ENCODE data around the gene TM9SF1. TPM values are rescaled to one million over a fixed set of nuclear protein-coding genes. Genes with fewer than 3 reads are reported as not detected.

The TM9SF1 gene
- total RNA-seq, 3 donors from 2014 or later (not counting 1 experiment from before 2014, with no cell fraction given) = 15.2 to 32.1 (median 28.7) TPM

- Histone ChIP-seq H3K36me3 (ENCODE audit: control insufficient read depth, insufficient read depth, low read length) (peaks cover 52% of the 10 kb centered on the region), H3K4me3 (ENCODE audit: low read length) (no peak overlapping the region), H3K4me1 (ENCODE audit: control insufficient read depth, insufficient read depth, low read length) (no peaks in the 10 kb centered on the region), H3K27ac (ENCODE audit: low read length) (no peak overlapping the region), H3K9me3 (ENCODE audit: control insufficient read depth, insufficient read depth, low read length) (no peaks in the 10 kb centered on the region), H3K27me3 (ENCODE audit: control insufficient read depth, insufficient read depth, low read length) (no peaks in the 10 kb centered on the region)
- H3K9me3 Mint-ChIP-seq = no peaks in the 10 kb centered on the region
- no peak overlapping the region for H3K4me3 Mint-ChIP-seq
- H3K36me3 Mint-ChIP-seq = peaks cover 6% of the 10 kb centered on the region
- ATAC-seq (no peak), DNase-seq (no peak)
- no peaks in the 10 kb centered on the region for H3K27me3 Mint-ChIP-seq (ENCODE audit: low read depth in 2 of 2)
- WGBS (ENCODE audit: insufficient coverage) = 81% methylated on average over 9 of the region's 12 CpGs
- H3K27ac Mint-ChIP-seq = peak overlapping the region in 1 of 2 donors; percentile 21
- TF ChIP-seq CTCF (IDR thresholded peaks at IDR 0.05) = no peak
- intact Hi-C loops (cut with micrococcal nuclease) = no loop called here
- peaks cover 0 to 2% of the 10 kb centered on the region in 2 donors for H3K4me1 Mint-ChIP-seq
These were observed 16.7 kb downstream of the TM9SF1 start for GRCh38 chr14:24178399-24179178.

- ATAC-seq = no peak
- Histone ChIP-seq H3K9me3 (ENCODE audit: control insufficient read depth, insufficient read depth, low read length) (no peaks in the 10 kb centered on the region), H3K27ac (ENCODE audit: low read length) (no peak overlapping the region), H3K4me3 (ENCODE audit: low read length) (no peak overlapping the region), H3K36me3 (ENCODE audit: control insufficient read depth, insufficient read depth, low read length) (peaks cover 45% of the 10 kb centered on the region), H3K27me3 (ENCODE audit: control insufficient read depth, insufficient read depth, low read length) (no peaks in the 10 kb centered on the region), H3K4me1 (ENCODE audit: control insufficient read depth, insufficient read depth, low read length) (peaks cover 3% of the 10 kb centered on the region)
- intact Hi-C loops (cut with micrococcal nuclease) = no loop called here
- Mint-ChIP-seq H3K27me3 (ENCODE audit: low read depth in 2 of 2) (no peaks in the 10 kb centered on the region), H3K27ac (no peak overlapping the region), H3K4me3 (no peak overlapping the region), H3K9me3 (no peaks in the 10 kb centered on the region), H3K4me1 (peaks cover 0 to 9% of the 10 kb centered on the region in 2 donors), H3K36me3 (peaks cover 6% of the 10 kb centered on the region)
- no peak for DNase-seq
- TF ChIP-seq CTCF (IDR thresholded peaks at IDR 0.05) = no peak
- over 99% methylated on average over 14 of the region's 14 CpGs for WGBS (ENCODE audit: insufficient coverage)
These were observed 17.4 kb downstream of the TM9SF1 start for GRCh38 chr14:24177891-24178290.

- Histone ChIP-seq H3K9me3 (ENCODE audit: control insufficient read depth, insufficient read depth, low read length) (no peaks in the 10 kb centered on the region), H3K4me1 (ENCODE audit: control insufficient read depth, insufficient read depth, low read length) (peaks cover 10% of the 10 kb centered on the region), H3K4me3 (ENCODE audit: low read length) (no peak overlapping the region), H3K27me3 (ENCODE audit: control insufficient read depth, insufficient read depth, low read length) (no peaks in the 10 kb centered on the region), H3K36me3 (ENCODE audit: control insufficient read depth, insufficient read depth, low read length) (peaks cover 41% of the 10 kb centered on the region), H3K27ac (ENCODE audit: low read length) (no peak overlapping the region)
- Mint-ChIP-seq H3K4me3 (no peak overlapping the region), H3K27ac (no peak overlapping the region), H3K36me3 (peaks cover 6% of the 10 kb centered on the region), H3K9me3 (no peaks in the 10 kb centered on the region), H3K4me1 (peaks cover 0 to 10% of the 10 kb centered on the region in 2 donors), H3K27me3 (ENCODE audit: low read depth in 2 of 2) (no peaks in the 10 kb centered on the region)
- whole genome bisulfite sequencing (ENCODE audit: insufficient coverage) = 98% methylated on average over 7 of the region's 12 CpGs
- ATAC-seq = no peak
- intact Hi-C loops (cut with micrococcal nuclease) = no loop called here
- no peak for TF ChIP-seq CTCF (IDR thresholded peaks at IDR 0.05)
- DNase-seq = no peak
These were observed 18.0 kb downstream of the TM9SF1 start for GRCh38 chr14:24177041-24177825.

All from natural killer cell (primary cell).